Measurements from ENCODE around the gene PHF20.
A peak's percentile ranks its signal among the peaks of the same experiment; 100 is the strongest.
"Not testable (repeated sequence)": the region's sequence is repeated elsewhere in the genome, so short reads cannot be mapped to it uniquely, and the experiment has no call there.

Gene PHF20

GRCh38 chr20:35975576-35976373 is 204.0 kb downstream of the PHF20 start:
- no peak for DNase-seq (ENCODE audit: low read depth)

GRCh38 chr20:35978041-35978513 is 206.3 kb downstream of the PHF20 start:
- DNase-seq (ENCODE audit: low read depth), result no peak

- DNase-seq (ENCODE audit: low read depth), result no peak
Measured at GRCh38 chr20:35979544-35979943, 207.7 kb downstream of the PHF20 start.

- DNase-seq (ENCODE audit: low read depth), result no peak
Measured at GRCh38 chr20:35981969-35982368, 210.2 kb downstream of the PHF20 start.

GRCh38 chr20:35984382-35984781 is 212.6 kb downstream of the PHF20 start:
- no peak for DNase-seq (ENCODE audit: low read depth)

GRCh38 chr20:35985806-35986205 is 214.0 kb downstream of the PHF20 start:
- no peak for DNase-seq (ENCODE audit: low read depth)

GRCh38 chr20:35988910-35989463 is 217.2 kb downstream of the PHF20 start:
- DNase-seq (ENCODE audit: low read depth), result no peak

GRCh38 chr20:35991142-35991771 is 219.4 kb downstream of the PHF20 start:
- no peak for DNase-seq (ENCODE audit: low read depth)

GRCh38 chr20:35992713-35993335 is 221.0 kb downstream of the PHF20 start:
- peak; percentile 45 for DNase-seq (ENCODE audit: low read depth)

GRCh38 chr20:35994994-35995453 is 223.2 kb downstream of the PHF20 start:
- no peak for DNase-seq (ENCODE audit: low read depth)

GRCh38 chr20:35996492-35996891 is 224.7 kb downstream of the PHF20 start:
- not testable (repeated sequence) for DNase-seq (ENCODE audit: low read depth)
